K562 (cell line): ENCODE data around the gene ITSN1.

Experiments used
- CBX8 ChIP-seq: fragments of 200-600 bp; sonication (generic); IDR thresholded peaks from 2 replicates; pipeline ENCODE4 v1.6.1; 2012; ENCODE audit warnings: borderline replicate concordance, mixed run types, low read depth, mild to moderate bottlenecking, moderate library complexity, mixed read lengths, low read length, control low read depth, inconsistent platforms; ENCODE audit not compliant: poor library complexity, severe bottlenecking; ENCODE audit errors: extremely low read depth
- CREB1 ChIP-seq, 2 experiments: sonication (generic) in 1 of 2; formaldehyde crosslinking in 1 of 2; IDR thresholded peaks; 2 replicates each; pipeline versions ENCODE4 v1.6.1 to v1.8.0; 2012 to 2022; ENCODE audit warnings: inconsistent platforms in 1 of 2, mild to moderate bottlenecking in 1 of 2, missing genetic modification reagents in 1 of 2, moderate library complexity in 1 of 2
- GABPA ChIP-seq: fragments of 200-800 bp; sonication (Bioruptor generic); conservative IDR thresholded peaks from 2 replicates; pipeline ENCODE4 v1.6.1; 2016; ENCODE audit warnings: low read depth, missing genetic modification characterization, missing compliant biosample characterization
- POLR2AphosphoS2 ChIP-seq: IDR thresholded peaks from 2 replicates; pipeline ENCODE4 v1.6.1; 2012; ENCODE audit warnings: low read length, improper control_type of control experiment
- POLR2G ChIP-seq: fragments of 200-400 bp; formaldehyde crosslinking; IDR thresholded peaks from 2 replicates; pipeline ENCODE4 v1.6.1; 2017; ENCODE audit warnings: low read depth, mild to moderate bottlenecking, antibody characterized with exemption, low read length, moderate library complexity
- RAD21 ChIP-seq, 2 experiments: fragments of 250-450 bp in 1 of 2; fragments of 450-650 bp in 1 of 2; sonication (Bioruptor Pico) in 1 of 2; formaldehyde crosslinking in 1 of 2; IDR thresholded peaks in 1 of 2; conservative IDR thresholded peaks in 1 of 2; 2 replicates each; pipeline versions ENCODE4 v1.4.0 to v1.8.0; 2020 to 2022; ENCODE audit warnings: mild to moderate bottlenecking in 2 of 2, moderate library complexity in 1 of 2
- RBM14 ChIP-seq: fragments of 200-400 bp; formaldehyde crosslinking; IDR thresholded peaks from 2 replicates; pipeline ENCODE4 v1.6.1; 2018; ENCODE audit warnings: low read depth, mild to moderate bottlenecking, low read length, moderate library complexity, borderline replicate concordance; ENCODE audit not compliant: insufficient read depth
- SIN3A ChIP-seq, 2 experiments: fragments of 150-350 bp in 1 of 2; IDR thresholded peaks; 2 replicates each; pipeline ENCODE4 v1.6.1; 2011 to 2016; ENCODE audit warnings: borderline replicate concordance in 2 of 2, low read depth in 2 of 2, low read length in 2 of 2, mild to moderate bottlenecking in 2 of 2, moderate library complexity in 2 of 2; ENCODE audit not compliant: control insufficient read depth in 1 of 2
- ZNF121 ChIP-seq: sonication (generic); formaldehyde crosslinking; conservative IDR thresholded peaks from 2 replicates; pipeline ENCODE4 v1.8.0; 2022; ENCODE audit warnings: missing genetic modification reagents
- ZNF146 ChIP-seq: IDR thresholded peaks from one replicate; pipeline ENCODE4 v1.6.1; 2018; ENCODE audit warnings: missing compliant biosample characterization; ENCODE audit not compliant: unreplicated experiment
- ZNF212 ChIP-seq: fragments of 450-650 bp; formaldehyde crosslinking; IDR thresholded peaks from 2 replicates; pipeline ENCODE4 v1.4.0; 2020; ENCODE audit warnings: mild to moderate bottlenecking
- ZNF347 ChIP-seq: fragments of 450-650 bp; formaldehyde crosslinking; IDR thresholded peaks from 2 replicates; pipeline ENCODE4 v1.4.0; 2020; ENCODE audit warnings: low read depth, mild to moderate bottlenecking, moderate library complexity
- ZNF431 ChIP-seq: sonication (generic); formaldehyde crosslinking; IDR thresholded peaks from 2 replicates; pipeline ENCODE4 v1.8.0; 2022; ENCODE audit warnings: mild to moderate bottlenecking, missing genetic modification reagents
- TF ChIP-seq, protein P1 (sequence below), 3 experiments: IDR thresholded peaks in 2 of 3; conservative IDR thresholded peaks in 1 of 3; 2 replicates each; pipeline ENCODE4 v1.5.1; 2011 to 2012; ENCODE audit warnings: low read length in 3 of 3, mild to moderate bottlenecking in 3 of 3, control low read depth in 2 of 3, improper control_type of control experiment in 1 of 3, inconsistent platforms in 1 of 3, low read depth in 1 of 3, mixed read lengths in 1 of 3, moderate library complexity in 1 of 3; ENCODE audit not compliant: insufficient read depth in 2 of 3

DNA sequence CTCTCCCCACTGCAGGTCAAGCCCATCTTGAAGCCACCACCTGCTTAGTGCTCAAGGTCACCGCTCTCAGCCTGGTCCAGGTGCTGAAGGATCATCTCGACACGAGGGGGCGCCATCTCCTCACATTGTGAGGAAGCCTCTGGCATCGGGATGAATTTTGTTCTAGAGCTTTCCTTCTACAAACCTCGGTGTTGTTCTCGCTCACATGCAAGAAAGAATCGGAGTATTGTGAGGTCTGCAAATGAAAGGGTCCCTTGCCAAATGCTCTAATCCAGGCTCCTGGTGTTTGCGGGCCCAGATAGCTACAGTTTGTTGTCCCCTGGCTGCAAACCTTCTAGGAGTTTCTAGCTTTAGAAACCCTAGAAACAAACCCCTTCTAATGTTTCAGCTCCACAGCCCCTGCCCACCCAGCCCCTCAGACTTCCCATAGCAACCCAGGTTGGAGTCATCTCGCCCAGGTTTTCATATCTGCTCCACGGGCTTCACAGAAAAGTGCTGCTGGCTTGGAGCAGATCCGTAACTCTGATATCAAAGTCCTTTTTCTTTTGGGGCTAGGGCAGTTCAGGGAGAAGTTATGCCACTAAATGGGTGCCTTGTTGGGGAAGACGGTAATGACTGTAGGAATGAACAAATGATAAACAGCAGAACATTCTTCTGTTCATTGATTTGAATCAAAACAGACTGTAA lies 281.9 kb downstream of the ITSN1 start:
- TF ChIP-seq RBM14 (no peak), CBX8 (no peak), ZNF212 (CRISPR knock-in tag) (no peak), POLR2G (no peak), ZNF146 (no peak), ZNF347 (no peak), GABPA (tag) (no peak), CREB1 (IDR thresholded peaks at IDR 0.05) (no peak), CREB1 (CRISPR knock-in tag; IDR thresholded peaks at IDR 0.05) (no peak), ZNF121 (no peak), RAD21 (CRISPR knock-in tag; conservative IDR thresholded peaks at IDR 0.05 in 1 of 2, IDR thresholded peaks at IDR 0.05 in 1 of 2) (peak; percentile 99 to 100), POLR2AphosphoS2 (no peak), ZNF431 (no peak), SIN3A (IDR thresholded peaks at IDR 0.05; ENCODE audit: borderline replicate concordance in 2 of 2, control insufficient read depth in 1 of 2, low read depth in 2 of 2, low read length in 2 of 2) (no peak)
- TF ChIP-seq, protein P1, sequence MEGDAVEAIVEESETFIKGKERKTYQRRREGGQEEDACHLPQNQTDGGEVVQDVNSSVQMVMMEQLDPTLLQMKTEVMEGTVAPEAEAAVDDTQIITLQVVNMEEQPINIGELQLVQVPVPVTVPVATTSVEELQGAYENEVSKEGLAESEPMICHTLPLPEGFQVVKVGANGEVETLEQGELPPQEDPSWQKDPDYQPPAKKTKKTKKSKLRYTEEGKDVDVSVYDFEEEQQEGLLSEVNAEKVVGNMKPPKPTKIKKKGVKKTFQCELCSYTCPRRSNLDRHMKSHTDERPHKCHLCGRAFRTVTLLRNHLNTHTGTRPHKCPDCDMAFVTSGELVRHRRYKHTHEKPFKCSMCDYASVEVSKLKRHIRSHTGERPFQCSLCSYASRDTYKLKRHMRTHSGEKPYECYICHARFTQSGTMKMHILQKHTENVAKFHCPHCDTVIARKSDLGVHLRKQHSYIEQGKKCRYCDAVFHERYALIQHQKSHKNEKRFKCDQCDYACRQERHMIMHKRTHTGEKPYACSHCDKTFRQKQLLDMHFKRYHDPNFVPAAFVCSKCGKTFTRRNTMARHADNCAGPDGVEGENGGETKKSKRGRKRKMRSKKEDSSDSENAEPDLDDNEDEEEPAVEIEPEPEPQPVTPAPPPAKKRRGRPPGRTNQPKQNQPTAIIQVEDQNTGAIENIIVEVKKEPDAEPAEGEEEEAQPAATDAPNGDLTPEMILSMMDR (IDR thresholded peaks at IDR 0.05 in 2 of 3, conservative IDR thresholded peaks at IDR 0.05 in 1 of 3; ENCODE audit: insufficient read depth in 2 of 3, low read depth in 1 of 3, low read length in 3 of 3), result peak; percentile 94 to 98 (median 94)
